Breast epithelium (tissue), 3 donors: ENCODE data around the gene TPCN2.

ENCODE experiments used
- POLR2A ChIP-seq: fragments of 450-650 bp; IDR thresholded peaks from one replicate; pipeline ENCODE4 v1.6.1; 2016; ENCODE audit warnings: antibody characterized with exemption, mild to moderate bottlenecking, moderate library complexity
- TF ChIP-seq, protein P1 (sequence below), 3 donors: fragments of 450-650 bp; IDR thresholded peaks; one replicate each; pipeline ENCODE4 v1.5.1; 2016 to 2017; ENCODE audit warnings: antibody characterized with exemption in 3 of 3, mild to moderate bottlenecking in 3 of 3, moderate library complexity in 3 of 3

DNA sequence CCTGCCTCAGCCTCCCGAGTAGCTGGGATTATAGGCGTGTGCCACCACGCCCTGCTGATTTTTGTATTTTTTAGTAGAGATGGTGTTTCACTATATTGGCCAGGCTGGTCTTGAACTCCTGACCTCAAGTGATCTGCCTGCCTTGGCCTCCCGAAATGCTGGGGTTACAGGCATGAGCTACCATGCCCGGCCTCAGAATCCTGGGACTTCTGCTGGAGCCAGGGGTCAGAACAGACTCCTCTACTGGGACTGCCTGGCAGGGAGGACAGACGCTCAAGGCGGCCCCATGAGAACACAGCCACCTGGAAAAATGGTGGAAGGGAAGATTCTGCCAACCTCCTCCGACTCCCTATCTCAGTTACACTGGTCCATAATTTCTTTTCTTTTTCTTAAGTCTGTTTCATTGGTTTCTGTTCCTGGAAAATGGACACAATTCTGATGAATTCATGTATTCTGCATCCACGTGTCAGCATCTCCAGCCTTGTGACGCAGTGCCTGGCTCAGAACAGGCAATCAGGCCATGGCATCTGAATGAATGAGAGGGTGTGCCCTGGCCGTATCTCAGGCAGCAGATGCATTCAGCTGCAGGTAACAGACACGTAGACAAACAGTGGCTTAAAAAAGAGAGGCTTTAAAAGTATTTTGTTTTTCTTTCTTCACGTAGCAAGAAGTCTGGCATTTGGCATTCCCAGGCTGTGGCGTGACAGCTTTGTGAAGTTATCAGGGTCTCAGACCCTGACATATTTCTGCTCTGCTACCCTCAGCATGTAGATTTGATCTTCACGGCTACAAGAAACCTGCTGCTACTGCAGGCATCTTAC lies 111.8 kb downstream of the TPCN2 start:
- TF ChIP-seq, protein P1, sequence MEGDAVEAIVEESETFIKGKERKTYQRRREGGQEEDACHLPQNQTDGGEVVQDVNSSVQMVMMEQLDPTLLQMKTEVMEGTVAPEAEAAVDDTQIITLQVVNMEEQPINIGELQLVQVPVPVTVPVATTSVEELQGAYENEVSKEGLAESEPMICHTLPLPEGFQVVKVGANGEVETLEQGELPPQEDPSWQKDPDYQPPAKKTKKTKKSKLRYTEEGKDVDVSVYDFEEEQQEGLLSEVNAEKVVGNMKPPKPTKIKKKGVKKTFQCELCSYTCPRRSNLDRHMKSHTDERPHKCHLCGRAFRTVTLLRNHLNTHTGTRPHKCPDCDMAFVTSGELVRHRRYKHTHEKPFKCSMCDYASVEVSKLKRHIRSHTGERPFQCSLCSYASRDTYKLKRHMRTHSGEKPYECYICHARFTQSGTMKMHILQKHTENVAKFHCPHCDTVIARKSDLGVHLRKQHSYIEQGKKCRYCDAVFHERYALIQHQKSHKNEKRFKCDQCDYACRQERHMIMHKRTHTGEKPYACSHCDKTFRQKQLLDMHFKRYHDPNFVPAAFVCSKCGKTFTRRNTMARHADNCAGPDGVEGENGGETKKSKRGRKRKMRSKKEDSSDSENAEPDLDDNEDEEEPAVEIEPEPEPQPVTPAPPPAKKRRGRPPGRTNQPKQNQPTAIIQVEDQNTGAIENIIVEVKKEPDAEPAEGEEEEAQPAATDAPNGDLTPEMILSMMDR (IDR thresholded peaks at IDR 0.05), result no peak
- TF ChIP-seq POLR2A, result no peak
